Activated naive CD8-positive, alpha-beta T cell treated with anti-CD3 and anti-CD28 coated beads, Interleukin-2, amount 10 ng/mL, durations not matched to agents 7 days and 5 days (primary cell): Measurements from ENCODE around the gene PODXL2. TPM values are rescaled to one million over a fixed set of nuclear protein-coding genes. Genes with fewer than 3 reads are reported as not detected.
A peak's percentile ranks its signal among the peaks of the same experiment; 100 is the strongest.
"Not testable (repeated sequence)": the region's sequence is repeated elsewhere in the genome, so short reads cannot be mapped to it uniquely, and the experiment has no call there.

Experiments used
- ATAC-seq: fragments of 150-1000 bp; cut with Tn5 transposase; one replicate; pipeline ENCODE4 v1.10.0; 2021; ENCODE audit warnings: low read depth, moderate library complexity
- POLR2A ChIA-PET: fragments of 350-600 bp; sonication (Branson Sonifier 250); formaldehyde crosslinking; loops from one replicate; lab custom pipeline; 2021; ENCODE audit warnings: antibody characterized with exemption; lab: Charles Lee
- DNase-seq: peaks from one replicate; pipeline ENCODE4 v3.0.0; 2021
- H3K27ac Mint-ChIP-seq: one replicate; pipeline ENCODE4 v1.8.0; 2022; ENCODE audit warnings: mild to moderate bottlenecking, mixed read lengths
- H3K27me3 Mint-ChIP-seq: one replicate; pipeline ENCODE4 v1.8.0; 2022; ENCODE audit warnings: mild to moderate bottlenecking, moderate library complexity, mixed read lengths
- H3K36me3 Mint-ChIP-seq: one replicate; pipeline ENCODE4 v1.8.0; 2021; ENCODE audit warnings: mild to moderate bottlenecking, mixed read lengths
- H3K4me1 Mint-ChIP-seq: one replicate; pipeline ENCODE4 v1.8.0; 2021; ENCODE audit warnings: mixed read lengths
- H3K4me3 Mint-ChIP-seq: one replicate; pipeline ENCODE4 v1.8.0; 2022; ENCODE audit warnings: mild to moderate bottlenecking, moderate library complexity, mixed read lengths
- H3K9me3 Mint-ChIP-seq: one replicate; pipeline ENCODE4 v1.8.0; 2021; ENCODE audit warnings: mixed read lengths
- total RNA-seq, 2 experiments: library from RNA; stranded (reverse); gene quantifications; one replicate each; pipeline ENCODE4 v1.2.3, GENCODE V29; 2021

Gene PODXL2
- total RNA-seq, 2 experiments from 2014 or later = 2.2 TPM

- no peaks in the 10 kb centered on the region for H3K36me3 Mint-ChIP-seq
- POLR2A ChIA-PET = interaction anchor here (1.9 kb wide), 1 partner anchor 81 kb away, joined by 7 read pairs; the partner anchor contains the start of gene MCM2
- no peak overlapping the region for H3K4me3 Mint-ChIP-seq
- DNase-seq (peak; percentile 25), ATAC-seq (no peak)
- H3K9me3 Mint-ChIP-seq = no peaks in the 10 kb centered on the region
- H3K4me1 Mint-ChIP-seq = peaks cover 15% of the 10 kb centered on the region
- H3K27ac Mint-ChIP-seq = no peak overlapping the region
- peaks cover 3% of the 10 kb centered on the region for H3K27me3 Mint-ChIP-seq
Measured at GRCh38 chr3:127678611-127679533, 49.9 kb downstream of the PODXL2 start.

- DNase-seq (peak; percentile 20), ATAC-seq (no peak)
- Mint-ChIP-seq H3K4me3 (no peak overlapping the region), H3K27ac (no peak overlapping the region), H3K27me3 (peaks cover 5% of the 10 kb centered on the region), H3K9me3 (no peaks in the 10 kb centered on the region), H3K4me1 (peaks cover 9% of the 10 kb centered on the region), H3K36me3 (no peaks in the 10 kb centered on the region)
- POLR2A ChIA-PET = interaction anchor here (0.6 to 1.9 kb wide), 2 partner anchors 56 to 82 kb away, joined by 3 to 7 read pairs; partner anchors contain the start of gene MCM2
Measured at GRCh38 chr3:127679534-127680145, 50.7 kb downstream of the PODXL2 start.

GRCh38 chr3:127680146-127680661, 51.2 kb downstream of the PODXL2 start:
- peak; percentile 23 for DNase-seq
- H3K9me3 Mint-ChIP-seq = no peaks in the 10 kb centered on the region
- H3K4me3 Mint-ChIP-seq = no peak overlapping the region
- no peaks in the 10 kb centered on the region for H3K36me3 Mint-ChIP-seq
- ATAC-seq = no peak
- H3K27me3 Mint-ChIP-seq = peaks cover 5% of the 10 kb centered on the region
- POLR2A ChIA-PET = interaction anchor here (0.6 to 1.9 kb wide), 2 partner anchors 56 to 82 kb away, joined by 3 to 7 read pairs; partner anchors contain the start of gene MCM2
- no peak overlapping the region for H3K27ac Mint-ChIP-seq
- H3K4me1 Mint-ChIP-seq = peaks cover 8% of the 10 kb centered on the region

GRCh38 chr3:127680798-127681221, 51.8 kb downstream of the PODXL2 start:
- no peak for ATAC-seq
- peaks cover 5% of the 10 kb centered on the region for H3K27me3 Mint-ChIP-seq
- no peaks in the 10 kb centered on the region for H3K36me3 Mint-ChIP-seq
- no peak overlapping the region for H3K27ac Mint-ChIP-seq
- H3K4me1 Mint-ChIP-seq = peaks cover 7% of the 10 kb centered on the region
- H3K4me3 Mint-ChIP-seq = no peak overlapping the region
- POLR2A ChIA-PET = no interaction called here
- DNase-seq = peak; percentile 23
- no peaks in the 10 kb centered on the region for H3K9me3 Mint-ChIP-seq

- H3K4me3 Mint-ChIP-seq, H3K27me3 Mint-ChIP-seq, ATAC-seq, H3K4me1 Mint-ChIP-seq, DNase-seq, H3K36me3 Mint-ChIP-seq, H3K27ac Mint-ChIP-seq, H3K9me3 Mint-ChIP-seq: not testable (repeated sequence)
- POLR2A ChIA-PET = interaction anchor here (1.3 kb wide), 1 partner anchor 11 kb away, joined by 4 read pairs; no protein-coding TSS in a partner anchor
Measured at GRCh38 chr3:127682175-127682554, 53.2 kb downstream of the PODXL2 start.

GRCh38 chr3:127682561-127682960, 53.6 kb downstream of the PODXL2 start:
- Mint-ChIP-seq H3K4me1 (peaks cover 7% of the 10 kb centered on the region), H3K36me3 (no peaks in the 10 kb centered on the region), H3K9me3 (no peaks in the 10 kb centered on the region), H3K27ac (no peak overlapping the region), H3K27me3 (peaks cover 5% of the 10 kb centered on the region), H3K4me3 (no peak overlapping the region)
- DNase-seq (peak; percentile 20), ATAC-seq (no peak)
- POLR2A ChIA-PET = interaction anchor here (1.3 kb wide), 1 partner anchor 11 kb away, joined by 4 read pairs; no protein-coding TSS in a partner anchor

GRCh38 chr3:127684871-127685707, 56.1 kb downstream of the PODXL2 start:
- Mint-ChIP-seq H3K36me3 (no peaks in the 10 kb centered on the region), H3K27ac (no peak overlapping the region), H3K4me3 (no peak overlapping the region), H3K4me1 (peaks cover 6% of the 10 kb centered on the region), H3K9me3 (no peaks in the 10 kb centered on the region), H3K27me3 (peaks cover 5% of the 10 kb centered on the region)
- DNase-seq = peak; percentile 22
- POLR2A ChIA-PET = no interaction called here
- no peak for ATAC-seq

- Mint-ChIP-seq H3K4me1 (peaks cover 6% of the 10 kb centered on the region), H3K27me3 (peaks cover 5% of the 10 kb centered on the region), H3K4me3 (no peak overlapping the region), H3K9me3 (no peaks in the 10 kb centered on the region), H3K27ac (no peak overlapping the region), H3K36me3 (no peaks in the 10 kb centered on the region)
- ATAC-seq (no peak), DNase-seq (no peak)
- POLR2A ChIA-PET = no interaction called here
Measured at GRCh38 chr3:127685708-127686511, 56.9 kb downstream of the PODXL2 start.

GRCh38 chr3:127686512-127686894, 57.5 kb downstream of the PODXL2 start:
- Mint-ChIP-seq H3K27ac (no peak overlapping the region), H3K9me3 (no peaks in the 10 kb centered on the region), H3K4me3 (no peak overlapping the region), H3K36me3 (no peaks in the 10 kb centered on the region), H3K27me3 (peaks cover 5% of the 10 kb centered on the region), H3K4me1 (peaks cover 5% of the 10 kb centered on the region)
- ATAC-seq (no peak), DNase-seq (no peak)
- POLR2A ChIA-PET = no interaction called here

GRCh38 chr3:127687228-127687737, 58.3 kb downstream of the PODXL2 start:
- ATAC-seq (no peak), DNase-seq (no peak)
- no peaks in the 10 kb centered on the region for H3K9me3 Mint-ChIP-seq
- no peak overlapping the region for H3K4me3 Mint-ChIP-seq
- H3K27ac Mint-ChIP-seq = no peak overlapping the region
- H3K36me3 Mint-ChIP-seq = no peaks in the 10 kb centered on the region
- POLR2A ChIA-PET = no interaction called here
- H3K27me3 Mint-ChIP-seq = peaks cover 5% of the 10 kb centered on the region
- peaks cover 4% of the 10 kb centered on the region for H3K4me1 Mint-ChIP-seq

- H3K4me1 Mint-ChIP-seq = peaks cover 4% of the 10 kb centered on the region
- ATAC-seq (no peak), DNase-seq (peak; percentile 0)
- H3K4me3 Mint-ChIP-seq = no peak overlapping the region
- peaks cover 5% of the 10 kb centered on the region for H3K27me3 Mint-ChIP-seq
- no peak overlapping the region for H3K27ac Mint-ChIP-seq
- H3K9me3 Mint-ChIP-seq = no peaks in the 10 kb centered on the region
- H3K36me3 Mint-ChIP-seq = no peaks in the 10 kb centered on the region
- POLR2A ChIA-PET = no interaction called here
Measured at GRCh38 chr3:127688022-127688415, 59.0 kb downstream of the PODXL2 start.
